HepG2 (cell line): ENCODE measurements around the gene ADAM15. TPM values are rescaled to one million over a fixed set of nuclear protein-coding genes. Genes with fewer than 3 reads are reported as not detected.

Source experiments
- FOXA1 ChIP-seq, 2 experiments: fragments of 450-650 bp in 1 of 2; sonication (generic) in 1 of 2; formaldehyde crosslinking in 1 of 2; IDR thresholded peaks; 2 replicates each; pipeline versions ENCODE4 v1.4.0 to v1.6.1; 2016 to 2020; ENCODE audit warnings: missing genetic modification reagents in 1 of 2
- MTA3 ChIP-seq: sonication (generic); formaldehyde crosslinking; IDR thresholded peaks from 2 replicates; pipeline ENCODE4 v1.4.0; 2020; ENCODE audit warnings: missing genetic modification reagents
- MTERF4 ChIP-seq: sonication (generic); formaldehyde crosslinking; IDR thresholded peaks from 2 replicates; pipeline ENCODE4 v1.8.0; 2023; ENCODE audit warnings: mild to moderate bottlenecking, missing genetic modification reagents
- MXD1 ChIP-seq: sonication (generic); formaldehyde crosslinking; IDR thresholded peaks from 2 replicates; pipeline ENCODE4 v1.4.0; 2020; ENCODE audit warnings: mild to moderate bottlenecking, missing genetic modification reagents
- NFE2L2 ChIP-seq: fragments of 150-350 bp; IDR thresholded peaks from 2 replicates; pipeline ENCODE4 v1.6.1; 2014; ENCODE audit warnings: low read length
- NPAS2 ChIP-seq: sonication (generic); formaldehyde crosslinking; IDR thresholded peaks from 2 replicates; pipeline ENCODE4 v1.8.0; 2022; ENCODE audit warnings: mild to moderate bottlenecking, missing genetic modification reagents, borderline replicate concordance
- RBFOX2 ChIP-seq: fragments of 200-400 bp; formaldehyde crosslinking; IDR thresholded peaks from 2 replicates; pipeline ENCODE4 v1.6.1; 2017; ENCODE audit warnings: low read depth, mild to moderate bottlenecking, low read length
- TBX2 ChIP-seq: sonication (generic); formaldehyde crosslinking; IDR thresholded peaks from 2 replicates; pipeline ENCODE4 v1.5.0; 2020; ENCODE audit warnings: missing genetic modification reagents, mild to moderate bottlenecking, borderline replicate concordance
- ZBTB1 ChIP-seq: sonication (generic); formaldehyde crosslinking; IDR thresholded peaks from 2 replicates; pipeline ENCODE4 v1.4.0; 2020; ENCODE audit warnings: missing genetic modification reagents, borderline replicate concordance
- ZNF234 ChIP-seq: sonication (generic); formaldehyde crosslinking; conservative IDR thresholded peaks from 2 replicates; pipeline ENCODE4 v1.5.1; 2020; ENCODE audit warnings: mild to moderate bottlenecking, missing genetic modification reagents
- ZNF354B ChIP-seq: sonication (generic); formaldehyde crosslinking; IDR thresholded peaks from 2 replicates; pipeline ENCODE4 v1.8.0; 2022; ENCODE audit warnings: mild to moderate bottlenecking, missing genetic modification reagents
- ZNF460 ChIP-seq: sonication (generic); formaldehyde crosslinking; IDR thresholded peaks from 2 replicates; pipeline ENCODE4 v1.5.1; 2020; ENCODE audit warnings: missing genetic modification reagents, mild to moderate bottlenecking, borderline replicate concordance
- ZNF747 ChIP-seq: sonication (generic); formaldehyde crosslinking; IDR thresholded peaks from 2 replicates; pipeline ENCODE4 v1.8.1; 2023; ENCODE audit warnings: missing genetic modification reagents, mild to moderate bottlenecking, borderline replicate concordance
- ZNF788 ChIP-seq: sonication (generic); formaldehyde crosslinking; IDR thresholded peaks from 2 replicates; pipeline ENCODE4 v1.5.0; 2020; ENCODE audit warnings: mild to moderate bottlenecking, missing genetic modification reagents, borderline replicate concordance
- ZNF816 ChIP-seq: sonication (generic); formaldehyde crosslinking; IDR thresholded peaks from 2 replicates; pipeline ENCODE4 v1.8.0; 2022; ENCODE audit warnings: missing genetic modification reagents, mild to moderate bottlenecking, borderline replicate concordance
- polyA plus RNA-seq, 8 experiments: library from polyadenylated mRNA; depleted of rRNA in 3 of 8; stranded (reverse) in 7 of 8; unstranded in 1 of 8; fragments of >200 nt; fragmentation: Illumina TruSeq in 4 of 8; extraction: Trizol in 4 of 8; gene quantifications; 2 replicates each; pipeline versions ENCODE4 v1.2.1 to v1.2.3, GENCODE V29; 2011 to 2016; ENCODE audit warnings: low read depth in 4 of 8, missing spikeins in 1 of 8, mixed read lengths in 1 of 8; ENCODE audit not compliant: insufficient read depth in 1 of 8
- total RNA-seq, 5 experiments: library from RNA; depleted of rRNA; stranded (reverse); fragments of >200 nt; fragmentation: Illumina TruSeq; extraction: Trizol; gene quantifications; 2 replicates each; pipeline ENCODE4 v1.2.3, GENCODE V29; 2016; ENCODE audit warnings: low read depth in 1 of 5

Gene ADAM15
- total and polyA plus RNA-seq, 2 of the 13 experiments (the other 11 are each of a cell fraction or from before 2014, with no cell fraction given): 17.9 to 25.6 TPM

- TF ChIP-seq ZBTB1 (CRISPR knock-in tag) (no peak), NFE2L2 (no peak), NPAS2 (CRISPR knock-in tag) (0 out of 2 replicates have a peak, but pooled peaks have one; percentile 51), RBFOX2 (peak; percentile 54), ZNF788 (CRISPR knock-in tag) (peak; percentile 70; the same call in 1 of the 2 replicates), TBX2 (CRISPR knock-in tag) (peak; percentile 60; the same call in 1 of the 2 replicates), MTA3 (no peak), ZNF460 (CRISPR knock-in tag) (no peak), MTERF4 (CRISPR knock-in tag) (no peak), MXD1 (CRISPR knock-in tag) (peak; percentile 71; the same call in 1 of the 2 replicates), ZNF816 (CRISPR knock-in tag) (no peak), FOXA1 (IDR thresholded peaks at IDR 0.05) (no peak), FOXA1 (CRISPR knock-in tag; IDR thresholded peaks at IDR 0.05) (no peak), ZNF747 (CRISPR knock-in tag) (peak; percentile 77; the same call in 1 of the 2 replicates), ZNF354B (CRISPR knock-in tag) (no peak), ZNF234 (CRISPR knock-in tag) (no peak)
Measured at GRCh38 chr1:155070721-155071569, 19.8 kb downstream of the ADAM15 start (continued).
